HepG2 (cell line): ENCODE data around the gene METTL26. TPM values are rescaled to one million over a fixed set of nuclear protein-coding genes. Genes with fewer than 3 reads are reported as not detected.

Experiments used
- FOSL1 ChIP-seq: sonication (generic); formaldehyde crosslinking; IDR thresholded peaks from 2 replicates; pipeline ENCODE4 v1.9.0; 2021; ENCODE audit warnings: missing genetic modification reagents, borderline replicate concordance
- KDM5A ChIP-seq: fragments of 200-600 bp; sonication (generic); IDR thresholded peaks from 2 replicates; pipeline ENCODE4 v1.7.0; 2018; ENCODE audit warnings: antibody characterized with exemption, mild to moderate bottlenecking, low read length, borderline replicate concordance
- KDM5B ChIP-seq: sonication (generic); formaldehyde crosslinking; IDR thresholded peaks from 2 replicates; pipeline ENCODE4 v1.4.0; 2020; ENCODE audit warnings: missing genetic modification reagents, mild to moderate bottlenecking, borderline replicate concordance
- POLR2A ChIP-seq, 2 experiments: IDR thresholded peaks; 2 replicates each; pipeline ENCODE4 v1.6.1; 2011; ENCODE audit warnings: low read depth in 2 of 2, low read length in 2 of 2, mild to moderate bottlenecking in 1 of 2, moderate library complexity in 1 of 2; ENCODE audit not compliant: insufficient read depth in 1 of 2
- PRPF4 ChIP-seq: fragments of 200-400 bp; formaldehyde crosslinking; IDR thresholded peaks from 2 replicates; pipeline ENCODE4 v1.6.1; 2016; ENCODE audit warnings: low read length, low read depth; ENCODE audit not compliant: poor library complexity, severe bottlenecking
- RFX3 ChIP-seq: IDR thresholded peaks from 2 replicates; pipeline ENCODE4 v1.6.1; 2016; ENCODE audit warnings: missing biosample characterization, missing genetic modification reagents
- SETDB1 ChIP-seq: sonication (generic); formaldehyde crosslinking; IDR thresholded peaks from 2 replicates; pipeline ENCODE4 v1.5.1; 2020; ENCODE audit warnings: missing genetic modification reagents, mild to moderate bottlenecking, borderline replicate concordance
- TARDBP ChIP-seq: sonication (generic); formaldehyde crosslinking; IDR thresholded peaks from 2 replicates; pipeline ENCODE4 v1.8.0; 2022; ENCODE audit warnings: mild to moderate bottlenecking, missing genetic modification reagents
- TBP ChIP-seq: sonication (generic); formaldehyde crosslinking; IDR thresholded peaks from 2 replicates; pipeline ENCODE4 v1.5.0; 2020; ENCODE audit warnings: missing genetic modification reagents
- TBX3 ChIP-seq: fragments of 450-650 bp; IDR thresholded peaks from 2 replicates; pipeline ENCODE4 v1.6.1; 2017; ENCODE audit warnings: antibody characterized with exemption, mild to moderate bottlenecking, inconsistent platforms, borderline replicate concordance
- ZMYM2 ChIP-seq: sonication (generic); formaldehyde crosslinking; IDR thresholded peaks from 2 replicates; pipeline ENCODE4 v1.8.0; 2022; ENCODE audit warnings: mild to moderate bottlenecking, missing genetic modification reagents
- ZNF496 ChIP-seq: sonication (generic); formaldehyde crosslinking; IDR thresholded peaks from 2 replicates; pipeline ENCODE4 v1.8.1; 2023; ENCODE audit warnings: mild to moderate bottlenecking, moderate library complexity, missing genetic modification reagents; ENCODE audit not compliant: insufficient replicate concordance
- ZNF605 ChIP-seq: sonication (generic); formaldehyde crosslinking; IDR thresholded peaks from 2 replicates; pipeline ENCODE4 v1.8.0; 2022; ENCODE audit warnings: mild to moderate bottlenecking, missing genetic modification reagents
- ZNF670 ChIP-seq: sonication (generic); formaldehyde crosslinking; IDR thresholded peaks from 2 replicates; pipeline ENCODE4 v1.8.0; 2022; ENCODE audit warnings: mild to moderate bottlenecking, missing genetic modification reagents, borderline replicate concordance
- ZNF773 ChIP-seq: sonication (generic); formaldehyde crosslinking; IDR thresholded peaks from 2 replicates; pipeline ENCODE4 v1.4.0; 2020; ENCODE audit warnings: missing genetic modification reagents, borderline replicate concordance
- ZNF790 ChIP-seq: sonication (generic); formaldehyde crosslinking; IDR thresholded peaks from 2 replicates; pipeline ENCODE4 v1.8.0; 2022; ENCODE audit warnings: missing genetic modification reagents, mild to moderate bottlenecking, borderline replicate concordance
- ZNF816 ChIP-seq: sonication (generic); formaldehyde crosslinking; IDR thresholded peaks from 2 replicates; pipeline ENCODE4 v1.8.0; 2022; ENCODE audit warnings: missing genetic modification reagents, mild to moderate bottlenecking, borderline replicate concordance
- polyA plus RNA-seq, 8 experiments: library from polyadenylated mRNA; depleted of rRNA in 3 of 8; stranded (reverse) in 7 of 8; unstranded in 1 of 8; fragments of >200 nt; fragmentation: Illumina TruSeq in 4 of 8; extraction: Trizol in 4 of 8; gene quantifications; 2 replicates each; pipeline versions ENCODE4 v1.2.1 to v1.2.3, GENCODE V29; 2011 to 2016; ENCODE audit warnings: low read depth in 4 of 8, missing spikeins in 1 of 8, mixed read lengths in 1 of 8; ENCODE audit not compliant: insufficient read depth in 1 of 8
- total RNA-seq, 5 experiments: library from RNA; depleted of rRNA; stranded (reverse); fragments of >200 nt; fragmentation: Illumina TruSeq; extraction: Trizol; gene quantifications; 2 replicates each; pipeline ENCODE4 v1.2.3, GENCODE V29; 2016; ENCODE audit warnings: low read depth in 1 of 5
- TF ChIP-seq, protein P1 (sequence below): sonication (generic); formaldehyde crosslinking; IDR thresholded peaks from 2 replicates; pipeline ENCODE4 v1.5.1; 2020; ENCODE audit warnings: mild to moderate bottlenecking, missing genetic modification reagents, borderline replicate concordance
- TF ChIP-seq, protein P2 (sequence below): IDR thresholded peaks from 2 replicates; pipeline ENCODE4 v1.6.1; 2016; ENCODE audit warnings: low read depth
- TF ChIP-seq, protein P3 (sequence below): sonication (generic); formaldehyde crosslinking; conservative IDR thresholded peaks from 2 replicates; pipeline ENCODE4 v1.4.0; 2020; ENCODE audit warnings: missing genetic modification reagents

Gene METTL26
- total and polyA plus RNA-seq, 2 of the 13 experiments (the other 11 are each of a cell fraction or from before 2014, with no cell fraction given), result 65.5 to 70.1 TPM

DNA sequence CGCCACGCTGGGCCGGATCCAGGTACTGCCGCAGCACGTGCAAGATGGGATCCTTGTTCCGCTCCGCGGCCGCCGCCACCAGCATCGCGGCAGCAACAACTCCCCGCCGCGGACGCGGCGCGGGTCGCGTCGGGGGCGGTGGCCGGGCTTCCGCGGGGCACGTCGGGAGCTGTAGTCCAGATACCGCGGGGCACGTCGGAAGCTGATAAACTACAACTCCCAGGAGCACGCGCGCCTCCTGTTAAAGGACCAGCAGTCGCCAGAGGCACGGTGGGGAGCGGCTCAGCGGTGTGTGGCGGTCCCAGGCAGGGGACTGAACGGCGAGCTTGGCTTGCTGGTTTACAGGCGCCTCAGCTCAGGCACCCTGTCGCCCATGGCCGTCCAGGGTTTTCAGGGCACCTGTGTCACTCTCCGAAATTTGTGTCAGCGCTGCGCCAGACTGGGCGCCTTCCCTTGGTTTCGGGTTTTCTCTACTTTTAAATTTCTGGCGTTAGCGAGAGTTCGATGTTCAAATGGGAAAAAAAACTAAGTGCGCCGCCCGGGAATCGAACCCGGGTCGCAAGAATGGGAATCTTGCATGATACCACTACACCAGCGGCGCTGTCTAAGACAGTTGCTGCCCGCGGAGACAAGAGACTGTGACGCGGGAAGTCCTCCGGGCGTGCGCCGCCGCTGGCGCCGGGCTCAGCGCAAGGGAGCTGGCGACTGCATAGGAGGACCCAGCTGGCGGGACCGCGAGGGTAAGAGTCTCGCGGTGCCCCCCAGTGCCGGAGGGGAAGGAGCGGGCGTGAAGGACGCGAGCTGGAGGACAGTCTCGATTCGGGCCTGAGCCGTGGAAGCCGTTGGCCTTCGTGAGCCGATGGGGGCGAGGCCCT is at the start of gene METTL26 (continued):
- TF ChIP-seq, protein P1, sequence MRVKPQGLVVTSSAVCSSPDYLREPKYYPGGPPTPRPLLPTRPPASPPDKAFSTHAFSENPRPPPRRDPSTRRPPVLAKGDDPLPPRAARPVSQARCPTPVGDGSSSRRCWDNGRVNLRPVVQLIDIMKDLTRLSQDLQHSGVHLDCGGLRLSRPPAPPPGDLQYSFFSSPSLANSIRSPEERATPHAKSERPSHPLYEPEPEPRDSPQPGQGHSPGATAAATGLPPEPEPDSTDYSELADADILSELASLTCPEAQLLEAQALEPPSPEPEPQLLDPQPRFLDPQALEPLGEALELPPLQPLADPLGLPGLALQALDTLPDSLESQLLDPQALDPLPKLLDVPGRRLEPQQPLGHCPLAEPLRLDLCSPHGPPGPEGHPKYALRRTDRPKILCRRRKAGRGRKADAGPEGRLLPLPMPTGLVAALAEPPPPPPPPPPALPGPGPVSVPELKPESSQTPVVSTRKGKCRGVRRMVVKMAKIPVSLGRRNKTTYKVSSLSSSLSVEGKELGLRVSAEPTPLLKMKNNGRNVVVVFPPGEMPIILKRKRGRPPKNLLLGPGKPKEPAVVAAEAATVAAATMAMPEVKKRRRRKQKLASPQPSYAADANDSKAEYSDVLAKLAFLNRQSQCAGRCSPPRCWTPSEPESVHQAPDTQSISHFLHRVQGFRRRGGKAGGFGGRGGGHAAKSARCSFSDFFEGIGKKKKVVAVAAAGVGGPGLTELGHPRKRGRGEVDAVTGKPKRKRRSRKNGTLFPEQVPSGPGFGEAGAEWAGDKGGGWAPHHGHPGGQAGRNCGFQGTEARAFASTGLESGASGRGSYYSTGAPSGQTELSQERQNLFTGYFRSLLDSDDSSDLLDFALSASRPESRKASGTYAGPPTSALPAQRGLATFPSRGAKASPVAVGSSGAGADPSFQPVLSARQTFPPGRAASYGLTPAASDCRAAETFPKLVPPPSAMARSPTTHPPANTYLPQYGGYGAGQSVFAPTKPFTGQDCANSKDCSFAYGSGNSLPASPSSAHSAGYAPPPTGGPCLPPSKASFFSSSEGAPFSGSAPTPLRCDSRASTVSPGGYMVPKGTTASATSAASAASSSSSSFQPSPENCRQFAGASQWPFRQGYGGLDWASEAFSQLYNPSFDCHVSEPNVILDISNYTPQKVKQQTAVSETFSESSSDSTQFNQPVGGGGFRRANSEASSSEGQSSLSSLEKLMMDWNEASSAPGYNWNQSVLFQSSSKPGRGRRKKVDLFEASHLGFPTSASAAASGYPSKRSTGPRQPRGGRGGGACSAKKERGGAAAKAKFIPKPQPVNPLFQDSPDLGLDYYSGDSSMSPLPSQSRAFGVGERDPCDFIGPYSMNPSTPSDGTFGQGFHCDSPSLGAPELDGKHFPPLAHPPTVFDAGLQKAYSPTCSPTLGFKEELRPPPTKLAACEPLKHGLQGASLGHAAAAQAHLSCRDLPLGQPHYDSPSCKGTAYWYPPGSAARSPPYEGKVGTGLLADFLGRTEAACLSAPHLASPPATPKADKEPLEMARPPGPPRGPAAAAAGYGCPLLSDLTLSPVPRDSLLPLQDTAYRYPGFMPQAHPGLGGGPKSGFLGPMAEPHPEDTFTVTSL, result no peak
- TF ChIP-seq ZMYM2 (CRISPR knock-in tag) (no peak; the same call in none of the 2 replicates), ZNF773 (no peak), KDM5A (peak; percentile 30; the same call in 1 of the 2 replicates), ZNF605 (peak; percentile 86), FOSL1 (CRISPR knock-in tag) (no peak), RFX3 (CRISPR knock-in tag) (no peak), ZNF790 (CRISPR knock-in tag) (peak; percentile 82), ZNF496 (CRISPR knock-in tag) (no peak), TBP (0 out of 2 replicates have a peak, but pooled peaks have one; percentile 32), TARDBP (no peak; the same call in 1 of the 2 replicates), KDM5B (CRISPR knock-in tag) (peak; percentile 90), POLR2A (IDR thresholded peaks at IDR 0.05; ENCODE audit: insufficient read depth in 1 of 2, low read depth in 2 of 2, low read length in 2 of 2) (peak; percentile 72 to 95), TBX3 (no peak), SETDB1 (CRISPR knock-in tag) (no peak), ZNF816 (CRISPR knock-in tag) (0 out of 2 replicates have a peak, but pooled peaks have one; percentile 78), PRPF4 (peak; percentile 65), ZNF670 (0 out of 2 replicates have a peak, but pooled peaks have one; percentile 12)
- TF ChIP-seq, protein P2, sequence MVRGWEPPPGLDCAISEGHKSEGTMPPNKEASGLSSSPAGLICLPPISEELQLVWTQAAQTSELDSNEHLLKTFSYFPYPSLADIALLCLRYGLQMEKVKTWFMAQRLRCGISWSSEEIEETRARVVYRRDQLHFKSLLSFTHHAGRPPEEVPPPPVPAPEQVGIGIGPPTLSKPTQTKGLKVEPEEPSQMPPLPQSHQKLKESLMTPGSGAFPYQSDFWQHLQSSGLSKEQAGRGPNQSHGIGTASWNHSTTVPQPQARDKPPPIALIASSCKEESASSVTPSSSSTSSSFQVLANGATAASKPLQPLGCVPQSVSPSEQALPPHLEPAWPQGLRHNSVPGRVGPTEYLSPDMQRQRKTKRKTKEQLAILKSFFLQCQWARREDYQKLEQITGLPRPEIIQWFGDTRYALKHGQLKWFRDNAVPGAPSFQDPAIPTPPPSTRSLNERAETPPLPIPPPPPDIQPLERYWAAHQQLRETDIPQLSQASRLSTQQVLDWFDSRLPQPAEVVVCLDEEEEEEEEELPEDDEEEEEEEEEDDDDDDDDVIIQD (CRISPR knock-in tag), result no peak
- TF ChIP-seq, protein P3, sequence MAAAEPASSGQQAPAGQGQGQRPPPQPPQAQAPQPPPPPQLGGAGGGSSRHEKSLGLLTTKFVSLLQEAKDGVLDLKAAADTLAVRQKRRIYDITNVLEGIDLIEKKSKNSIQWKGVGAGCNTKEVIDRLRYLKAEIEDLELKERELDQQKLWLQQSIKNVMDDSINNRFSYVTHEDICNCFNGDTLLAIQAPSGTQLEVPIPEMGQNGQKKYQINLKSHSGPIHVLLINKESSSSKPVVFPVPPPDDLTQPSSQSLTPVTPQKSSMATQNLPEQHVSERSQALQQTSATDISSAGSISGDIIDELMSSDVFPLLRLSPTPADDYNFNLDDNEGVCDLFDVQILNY, result peak; percentile 76; the same call in 1 of the 2 replicates
